Umbilical cord (tissue), 2 donors: Measurements from ENCODE around the gene SRGAP2C. TPM values are rescaled to one million over a fixed set of nuclear protein-coding genes. Genes with fewer than 3 reads are reported as not detected.
"Not testable (repeated sequence)": the region's sequence is repeated elsewhere in the genome, so short reads cannot be mapped to it uniquely, and the experiment has no call there.

Source experiments
- DNase-seq: peaks from one replicate; pipeline ENCODE4 v3.0.0-alpha.2; 2015; ENCODE audit warnings: low spot score
- total RNA-seq: library from RNA; depleted of rRNA; stranded (reverse); fragments of >200 nt; gene quantifications from one replicate; pipeline ENCODE4 v1.2.3, GENCODE V29; 2014; ENCODE audit warnings: low replicate concordance; ENCODE audit not compliant: insufficient read depth

SRGAP2C gene
- total RNA-seq, 1 donor from 2014 or later, result 33.5 TPM

DNA sequence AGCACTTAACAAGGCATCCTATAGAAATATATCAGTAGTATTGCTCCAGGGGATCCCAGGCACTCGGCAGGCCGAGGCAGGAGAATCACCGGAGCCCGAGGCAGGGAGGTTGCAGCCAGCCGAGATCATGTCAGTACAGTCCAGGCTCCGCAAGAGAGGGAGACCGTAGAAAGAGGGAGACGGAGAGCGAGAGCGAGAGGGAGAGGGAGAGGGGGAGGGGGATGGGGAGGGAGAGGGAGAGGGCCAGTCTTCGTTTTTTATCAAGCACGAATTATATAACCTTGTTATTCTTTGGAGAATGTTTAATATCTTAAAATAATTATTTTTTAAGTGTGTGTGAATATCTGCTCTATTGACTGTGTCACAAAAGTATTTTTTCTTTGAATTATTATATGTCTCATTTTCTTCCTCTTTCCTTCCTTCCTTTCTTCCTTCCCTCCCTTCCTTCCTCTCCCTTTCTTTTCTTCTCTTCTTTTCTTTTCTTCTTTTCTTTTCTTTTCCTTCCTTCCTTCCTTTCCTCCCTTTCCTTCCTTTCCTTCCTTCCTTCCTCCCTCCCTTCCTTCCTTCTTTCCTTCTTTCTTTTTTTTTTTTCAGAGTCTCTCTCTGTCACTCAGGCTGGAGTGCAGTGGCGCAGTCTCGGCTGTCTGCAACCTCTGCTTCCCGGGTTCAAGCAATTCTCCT, 233.7 kb downstream of the SRGAP2C start:
- DNase-seq, result peak; percentile 6

- DNase-seq, result not testable (repeated sequence)
Observed at GRCh38 chr1:121419050-121419615, 234.4 kb downstream of the SRGAP2C start.

DNA sequence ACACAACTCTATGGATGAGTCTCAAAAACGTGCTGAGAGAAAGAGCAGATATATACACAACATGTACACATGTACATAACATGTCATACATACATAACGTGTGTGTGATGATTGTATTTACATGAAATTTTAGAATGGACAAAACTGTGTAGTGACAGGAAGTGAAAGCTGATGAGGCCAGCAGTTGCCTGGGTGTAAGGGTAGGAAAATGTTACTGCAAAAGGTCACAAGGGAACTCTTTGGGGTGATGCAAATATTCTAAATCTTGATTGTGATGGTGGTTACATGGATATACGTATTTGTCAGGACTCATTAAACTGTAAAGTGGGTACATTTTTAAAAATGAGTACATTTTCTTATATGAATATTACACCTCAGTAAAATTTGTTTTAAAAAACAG, 236.7 kb downstream of the SRGAP2C start:
- DNase-seq, result not testable (repeated sequence)

GRCh38 chr1:121423956-121424355, 239.2 kb downstream of the SRGAP2C start:
- DNase-seq, result not testable (repeated sequence)

GRCh38 chr1:121433517-121433916, 248.7 kb downstream of the SRGAP2C start:
- not testable (repeated sequence) for DNase-seq

DNA sequence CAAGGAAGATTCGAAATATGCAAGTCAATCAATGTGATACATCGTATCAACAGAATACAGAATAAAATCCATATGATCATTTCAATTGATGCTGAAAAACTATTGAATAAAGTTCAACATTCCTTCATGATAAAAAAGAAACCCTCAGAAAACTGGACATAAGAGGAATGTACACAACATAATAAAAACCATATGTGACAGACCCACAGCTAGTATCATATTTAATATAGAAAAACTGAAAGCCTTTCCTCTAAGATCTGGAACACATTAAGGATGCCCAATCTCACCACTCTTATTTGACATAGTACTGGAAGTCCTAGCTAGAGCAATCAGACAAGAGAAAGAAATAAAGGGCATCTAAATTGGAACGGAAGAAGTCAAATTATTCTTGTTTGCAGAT, 254.1 kb downstream of the SRGAP2C start:
- DNase-seq, result not testable (repeated sequence)

GRCh38 chr1:121440993-121441392, 256.2 kb downstream of the SRGAP2C start:
- no peak for DNase-seq

Other genes with a start within 250 kb of the SRGAP2C start
- 3.6 TPM for gene FAM72B, start 635 bp upstream of the SRGAP2C start, total RNA-seq